Measurements from ENCODE around the gene ZNF280D.
A peak's percentile ranks its signal among the peaks of the same experiment; 100 is the strongest.
"Not testable (repeated sequence)": the region's sequence is repeated elsewhere in the genome, so short reads cannot be mapped to it uniquely, and the experiment has no call there.

Gene ZNF280D, protein sequence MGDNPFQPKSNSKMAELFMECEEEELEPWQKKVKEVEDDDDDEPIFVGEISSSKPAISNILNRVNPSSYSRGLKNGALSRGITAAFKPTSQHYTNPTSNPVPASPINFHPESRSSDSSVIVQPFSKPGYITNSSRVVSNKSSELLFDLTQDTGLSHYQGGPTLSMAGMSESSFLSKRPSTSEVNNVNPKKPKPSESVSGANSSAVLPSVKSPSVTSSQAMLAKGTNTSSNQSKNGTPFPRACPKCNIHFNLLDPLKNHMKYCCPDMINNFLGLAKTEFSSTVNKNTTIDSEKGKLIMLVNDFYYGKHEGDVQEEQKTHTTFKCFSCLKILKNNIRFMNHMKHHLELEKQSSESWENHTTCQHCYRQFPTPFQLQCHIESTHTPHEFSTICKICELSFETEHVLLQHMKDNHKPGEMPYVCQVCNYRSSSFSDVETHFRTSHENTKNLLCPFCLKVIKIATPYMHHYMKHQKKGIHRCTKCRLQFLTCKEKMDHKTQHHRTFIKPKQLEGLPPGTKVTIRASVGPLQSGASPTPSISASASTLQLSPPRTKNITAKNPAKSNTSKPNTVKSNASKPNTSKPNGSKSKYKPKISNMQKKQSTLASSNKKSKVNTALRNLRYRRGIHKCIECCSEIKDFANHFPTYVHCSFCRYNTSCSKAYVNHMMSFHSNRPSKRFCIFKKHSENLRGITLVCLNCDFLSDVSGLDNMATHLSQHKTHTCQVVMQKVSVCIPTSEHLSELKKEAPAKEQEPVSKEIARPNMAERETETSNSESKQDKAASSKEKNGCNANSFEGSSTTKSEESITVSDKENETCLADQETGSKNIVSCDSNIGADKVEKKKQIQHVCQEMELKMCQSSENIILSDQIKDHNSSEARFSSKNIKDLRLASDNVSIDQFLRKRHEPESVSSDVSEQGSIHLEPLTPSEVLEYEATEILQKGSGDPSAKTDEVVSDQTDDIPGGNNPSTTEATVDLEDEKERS

DNA sequence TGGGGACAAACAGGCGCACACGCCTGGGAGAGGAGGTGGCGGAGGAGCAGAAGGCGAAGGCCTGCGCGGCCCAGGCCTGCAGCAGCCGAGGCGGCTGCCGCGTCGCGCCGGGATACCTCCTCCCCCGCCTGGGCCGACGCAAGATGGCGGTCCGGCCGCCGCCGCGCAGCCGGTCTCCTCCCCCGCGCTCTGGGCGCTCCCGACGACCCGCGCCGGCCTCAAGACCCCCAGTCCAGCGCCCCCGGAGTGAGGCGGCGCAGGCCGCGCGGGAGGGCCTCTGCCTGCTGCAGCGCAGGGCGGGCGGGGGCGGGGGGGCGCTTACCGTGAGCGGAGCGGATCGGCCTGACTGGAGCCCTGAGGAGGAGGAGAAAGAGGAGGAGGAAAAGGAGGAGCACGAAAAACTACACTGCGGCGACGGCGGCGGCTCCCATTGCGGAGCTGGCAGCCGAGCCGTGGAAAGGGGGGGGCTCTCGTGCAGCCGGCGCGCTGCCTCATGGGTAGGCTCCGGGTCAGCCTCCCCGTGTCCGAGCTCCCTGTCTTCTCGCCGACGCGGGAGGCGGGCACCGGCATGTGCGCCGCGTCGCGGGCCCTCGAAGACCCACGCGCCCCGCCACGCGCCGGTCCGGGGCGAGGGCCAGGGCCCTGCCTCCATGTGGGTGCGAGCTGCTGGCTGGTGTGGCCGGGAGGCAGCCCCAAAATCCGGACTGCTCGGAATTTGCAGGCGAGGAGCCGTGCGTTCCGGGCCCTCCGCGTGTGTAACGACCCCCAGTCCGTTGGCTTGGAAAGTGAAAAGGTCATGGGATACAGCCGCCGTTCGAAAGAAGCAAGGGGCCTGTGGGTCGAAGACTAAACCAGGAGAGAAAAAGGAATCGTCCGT, at the start of gene ZNF280D:
Gene ZNF280D (minus strand): TSS at position 374 of the 877 bp plus-strand sequence. CDS start 26,400 bp downstream, outside the sequence.
- H3K36me3 ChIP-seq, result no peaks in the 10 kb centered on the region
- no peaks in the 10 kb centered on the region for H4K20me1 ChIP-seq
- peaks cover 9% of the 10 kb centered on the region; the same call in 1 of the 2 replicates for H3K9me3 ChIP-seq
- no peaks in the 10 kb centered on the region for H3K27me3 ChIP-seq
- peak within 1 kb of the TSS; percentile 91 for H3K27ac ChIP-seq
- TF ChIP-seq Cebpa-rat (IDR thresholded peaks at IDR 0.05), result no peak
- H3K4me1 ChIP-seq, result peaks cover 25% of the 10 kb centered on the region
- H3K9ac ChIP-seq, result peak within 1 kb of the TSS; percentile 92
- H3K4me3 ChIP-seq, result peak within 1 kb of the TSS; percentile 72
- H3K4me2 ChIP-seq, result peak within 1 kb of the TSS; percentile 93

DNA sequence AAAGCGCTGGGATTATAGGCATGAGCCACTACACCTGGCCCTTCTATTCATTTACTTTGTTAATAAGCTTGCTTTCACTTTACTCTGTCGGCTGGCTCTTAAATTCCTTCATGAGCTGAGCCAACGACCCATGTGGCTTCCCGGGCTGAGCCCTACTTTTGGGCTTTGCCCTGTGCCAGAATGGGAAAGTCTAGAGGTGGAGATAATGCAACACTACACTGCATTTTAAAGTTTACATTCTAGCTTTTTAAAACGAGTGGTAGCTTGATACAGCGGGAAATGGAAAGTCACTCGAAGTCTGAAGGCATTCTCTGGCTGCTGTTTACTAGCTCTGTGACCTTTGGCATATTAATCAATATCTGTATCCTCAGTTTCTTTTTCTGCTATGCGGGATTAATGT, 49.0 kb upstream of the ZNF280D start:
- H3K9me3 ChIP-seq, result no peaks in the 10 kb centered on the region

DNA sequence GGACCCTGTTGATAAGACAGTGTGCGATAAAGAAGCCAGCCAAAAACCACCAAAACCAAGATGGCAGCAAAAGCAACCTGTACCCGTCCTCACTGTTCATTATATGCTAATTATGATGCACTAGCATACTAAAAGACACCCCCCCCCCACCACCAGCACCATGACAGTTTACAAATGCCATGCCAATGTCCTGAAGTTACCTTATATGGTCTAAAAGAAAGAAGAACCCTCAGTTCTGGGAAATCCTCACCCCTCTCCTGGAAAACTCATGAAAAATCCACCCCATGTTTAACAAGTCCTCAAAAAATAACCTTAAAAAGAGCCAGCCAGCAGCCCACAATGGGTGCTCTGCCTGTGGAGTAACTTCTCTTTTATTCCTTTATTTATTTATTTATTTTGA, 48.4 kb upstream of the ZNF280D start:
- no peak overlapping the region for H3K4me2 ChIP-seq
- H3K27ac ChIP-seq, result no peak overlapping the region
- no peaks in the 10 kb centered on the region for H3K27me3 ChIP-seq
- H3K9me3 ChIP-seq, result no peaks in the 10 kb centered on the region
- H3K9ac ChIP-seq, result no peak overlapping the region
- H3K36me3 ChIP-seq, result no peaks in the 10 kb centered on the region
- no peak for TF ChIP-seq Cebpa-rat (IDR thresholded peaks at IDR 0.05)
- H3K4me3 ChIP-seq, result no peak overlapping the region
- H4K20me1 ChIP-seq, result no peaks in the 10 kb centered on the region
- no peaks in the 10 kb centered on the region for H3K4me1 ChIP-seq

More for the DNA sequence above, 49.0 kb upstream of the ZNF280D start:
- H3K27me3 ChIP-seq, result no peaks in the 10 kb centered on the region
- no peaks in the 10 kb centered on the region for H3K4me1 ChIP-seq
- no peak overlapping the region for H3K4me3 ChIP-seq
- H4K20me1 ChIP-seq, result no peaks in the 10 kb centered on the region
- no peak overlapping the region for H3K9ac ChIP-seq
- H3K4me2 ChIP-seq, result no peak overlapping the region
- no peak for TF ChIP-seq Cebpa-rat (IDR thresholded peaks at IDR 0.05)
- no peaks in the 10 kb centered on the region for H3K36me3 ChIP-seq
- no peak overlapping the region for H3K27ac ChIP-seq

DNA sequence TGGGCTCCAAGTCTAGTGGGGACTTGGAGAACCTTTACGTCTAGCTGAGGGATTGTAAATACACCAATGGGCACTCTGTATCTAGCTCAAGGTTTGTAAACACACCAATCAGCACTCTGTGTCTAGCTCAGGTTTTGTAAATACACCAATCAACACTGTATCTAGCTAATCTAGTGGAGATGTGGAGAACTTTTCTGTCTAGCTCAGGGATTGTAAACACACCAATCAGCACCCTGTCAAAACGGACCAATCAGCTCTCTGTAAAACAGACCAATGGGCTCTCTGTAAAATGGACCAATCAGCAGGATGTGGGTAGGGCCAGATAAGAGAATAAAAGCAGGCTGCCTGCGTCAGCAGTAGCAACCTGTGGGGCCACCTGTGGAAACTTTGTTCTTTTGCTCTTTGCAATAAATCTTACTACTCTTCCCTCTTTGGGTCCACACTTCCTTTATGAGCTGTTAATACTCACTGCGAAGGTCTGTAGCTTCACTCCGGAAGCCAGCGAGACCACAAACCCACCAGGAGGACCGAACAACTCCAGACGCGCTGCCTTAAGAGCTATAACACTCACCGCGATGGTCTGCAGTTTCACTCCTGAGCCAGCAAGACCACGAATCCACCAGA, 46.9 kb upstream of the ZNF280D start:
- H3K27me3 ChIP-seq, H4K20me1 ChIP-seq, H3K4me3 ChIP-seq, H3K4me1 ChIP-seq, H3K4me2 ChIP-seq, H3K36me3 ChIP-seq, H3K9ac ChIP-seq, H3K27ac ChIP-seq, H3K9me3 ChIP-seq: not testable (repeated sequence)

DNA sequence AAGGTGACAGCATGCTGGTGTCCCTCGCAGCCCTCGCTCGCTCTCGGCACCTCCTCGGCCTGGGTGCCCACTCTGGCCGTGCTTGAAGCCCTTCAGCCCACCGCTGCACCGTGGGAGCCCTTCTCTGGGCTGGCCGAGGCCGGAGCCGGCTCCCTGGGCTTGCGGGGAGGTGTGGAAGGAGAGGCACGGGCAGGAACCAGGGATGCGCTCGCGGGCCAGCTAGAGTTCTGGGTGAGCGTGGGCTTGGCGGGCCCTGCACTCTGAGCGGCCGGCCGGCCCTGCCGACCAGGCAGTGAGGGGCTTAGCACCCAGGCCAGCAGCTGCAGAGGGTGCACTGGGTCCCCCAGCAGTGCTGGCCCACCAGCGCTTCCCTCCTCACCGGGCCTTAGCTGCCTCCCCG, 46.1 kb upstream of the ZNF280D start:
- H3K27ac ChIP-seq, H3K4me1 ChIP-seq, H3K36me3 ChIP-seq, H3K27me3 ChIP-seq, H4K20me1 ChIP-seq, H3K9ac ChIP-seq, H3K4me3 ChIP-seq, H3K4me2 ChIP-seq, H3K9me3 ChIP-seq: not testable (repeated sequence)

DNA sequence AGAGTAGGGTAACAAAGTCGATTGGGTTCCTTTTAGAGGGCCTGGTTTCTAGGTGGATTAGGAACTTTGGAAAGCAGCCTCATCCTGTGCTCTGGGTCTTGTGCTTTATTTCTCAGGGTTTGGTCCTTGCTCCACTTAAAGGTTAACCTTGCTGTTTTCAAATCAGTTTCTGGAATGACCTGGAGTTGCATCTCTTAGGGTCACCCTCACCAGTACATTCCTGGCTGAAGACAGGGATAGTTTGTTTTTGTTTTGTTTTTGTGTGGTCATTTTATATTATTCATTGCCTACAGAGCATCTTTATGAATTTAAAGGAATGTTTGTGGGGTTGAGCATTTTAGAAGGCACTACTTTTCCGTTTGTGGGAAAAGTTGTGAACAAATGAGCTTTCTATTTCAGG, 45.5 kb upstream of the ZNF280D start:
- H3K36me3 ChIP-seq, result no peaks in the 10 kb centered on the region
- TF ChIP-seq Cebpa-rat (IDR thresholded peaks at IDR 0.05), result no peak
- H3K4me1 ChIP-seq, result peaks cover 11% of the 10 kb centered on the region
- H4K20me1 ChIP-seq, result no peaks in the 10 kb centered on the region
- H3K27ac ChIP-seq, result no peak overlapping the region
- H3K27me3 ChIP-seq, result no peaks in the 10 kb centered on the region
- H3K9ac ChIP-seq, result no peak overlapping the region
- no peaks in the 10 kb centered on the region for H3K9me3 ChIP-seq
- no peak overlapping the region for H3K4me3 ChIP-seq
- H3K4me2 ChIP-seq, result no peak overlapping the region

DNA sequence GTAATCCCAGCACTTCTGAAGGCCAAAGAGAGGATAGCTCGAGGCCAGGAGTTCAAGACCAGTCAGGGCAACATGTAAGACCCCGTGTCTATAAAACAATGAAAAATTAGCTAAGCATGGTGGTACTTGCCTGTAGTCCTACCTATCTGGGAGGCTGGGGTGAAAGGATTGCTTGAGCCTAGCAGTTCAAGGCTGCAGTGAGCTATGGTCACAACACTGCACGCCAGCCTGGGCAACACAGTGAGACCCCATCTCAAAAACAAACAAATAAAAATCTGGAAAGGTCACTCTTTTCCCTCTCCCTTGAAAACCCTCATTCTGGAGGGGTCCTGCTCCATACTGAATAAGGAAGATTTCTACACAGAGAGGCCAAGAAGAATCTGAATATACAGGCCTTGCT, 43.5 kb upstream of the ZNF280D start:
- Histone ChIP-seq H3K27me3 (no peaks in the 10 kb centered on the region), H3K27ac (no peak overlapping the region), H3K4me2 (no peak overlapping the region), H3K36me3 (no peaks in the 10 kb centered on the region), H3K9ac (no peak overlapping the region), H3K4me3 (no peak overlapping the region), H3K4me1 (peaks cover 12% of the 10 kb centered on the region), H4K20me1 (no peaks in the 10 kb centered on the region), H3K9me3 (no peaks in the 10 kb centered on the region)
- no peak for TF ChIP-seq Cebpa-rat (IDR thresholded peaks at IDR 0.05)

DNA sequence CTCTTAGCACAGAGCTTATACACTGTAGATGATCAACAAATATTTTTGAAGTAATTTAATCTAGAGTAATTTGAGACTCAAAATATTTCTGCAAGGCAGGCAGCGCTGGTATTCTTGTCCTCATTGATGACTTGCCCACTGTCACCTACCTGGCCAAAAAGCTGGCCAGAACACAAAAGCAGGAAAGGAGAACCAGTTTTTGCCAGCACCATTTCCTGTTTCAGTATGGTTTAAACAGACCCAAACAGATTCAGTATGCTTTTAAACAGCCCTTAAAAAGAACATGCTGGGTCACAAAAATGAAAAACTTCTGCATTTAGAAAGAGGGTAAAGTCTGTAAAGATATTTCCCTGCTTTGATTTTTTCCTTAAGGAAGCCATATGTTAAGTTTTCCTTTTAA, 42.3 kb upstream of the ZNF280D start:
- TF ChIP-seq Cebpa-rat (IDR thresholded peaks at IDR 0.05), result no peak
- Histone ChIP-seq H4K20me1 (no peaks in the 10 kb centered on the region), H3K27ac (no peak overlapping the region), H3K4me2 (no peak overlapping the region), H3K4me3 (no peak overlapping the region), H3K9me3 (no peaks in the 10 kb centered on the region), H3K9ac (no peak overlapping the region), H3K27me3 (no peaks in the 10 kb centered on the region), H3K36me3 (no peaks in the 10 kb centered on the region), H3K4me1 (peaks cover 12% of the 10 kb centered on the region)

DNA sequence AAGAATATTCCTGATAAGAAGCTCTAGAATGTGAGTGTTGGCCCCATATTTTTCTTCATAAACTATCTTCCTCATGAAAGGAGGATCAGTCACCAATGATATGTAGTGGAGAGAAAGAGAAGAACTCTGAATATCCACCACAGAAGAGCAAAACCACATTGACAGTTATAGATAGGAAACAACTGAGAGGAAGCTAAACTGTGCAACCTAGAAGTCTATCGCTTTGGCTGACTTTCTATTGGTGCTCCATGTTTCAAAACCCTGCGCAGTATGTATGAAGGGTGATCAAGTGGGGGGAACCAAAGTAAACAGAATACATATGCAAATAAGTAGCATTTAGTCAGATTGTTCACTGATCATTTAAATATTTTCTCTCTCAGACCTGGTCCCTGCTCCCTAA, 41.0 kb upstream of the ZNF280D start:
- no peak for TF ChIP-seq Cebpa-rat (IDR thresholded peaks at IDR 0.05)
- H4K20me1 ChIP-seq, result no peaks in the 10 kb centered on the region
- H3K4me1 ChIP-seq, result peaks cover 12% of the 10 kb centered on the region
- no peak overlapping the region for H3K27ac ChIP-seq
- peak overlapping the region; percentile 39 for H3K4me2 ChIP-seq
- no peaks in the 10 kb centered on the region for H3K9me3 ChIP-seq
- no peak overlapping the region for H3K4me3 ChIP-seq
- no peak overlapping the region for H3K9ac ChIP-seq
- H3K36me3 ChIP-seq, result no peaks in the 10 kb centered on the region
- H3K27me3 ChIP-seq, result no peaks in the 10 kb centered on the region

All from BLaER1 (cell line).